Measurements from ENCODE around the gene CIZ1. TPM values are rescaled to one million over a fixed set of nuclear protein-coding genes. Genes with fewer than 3 reads are reported as not detected.

CIZ1 gene
- total RNA-seq, 1 experiment from 2014 or later, result 111 TPM

DNA sequence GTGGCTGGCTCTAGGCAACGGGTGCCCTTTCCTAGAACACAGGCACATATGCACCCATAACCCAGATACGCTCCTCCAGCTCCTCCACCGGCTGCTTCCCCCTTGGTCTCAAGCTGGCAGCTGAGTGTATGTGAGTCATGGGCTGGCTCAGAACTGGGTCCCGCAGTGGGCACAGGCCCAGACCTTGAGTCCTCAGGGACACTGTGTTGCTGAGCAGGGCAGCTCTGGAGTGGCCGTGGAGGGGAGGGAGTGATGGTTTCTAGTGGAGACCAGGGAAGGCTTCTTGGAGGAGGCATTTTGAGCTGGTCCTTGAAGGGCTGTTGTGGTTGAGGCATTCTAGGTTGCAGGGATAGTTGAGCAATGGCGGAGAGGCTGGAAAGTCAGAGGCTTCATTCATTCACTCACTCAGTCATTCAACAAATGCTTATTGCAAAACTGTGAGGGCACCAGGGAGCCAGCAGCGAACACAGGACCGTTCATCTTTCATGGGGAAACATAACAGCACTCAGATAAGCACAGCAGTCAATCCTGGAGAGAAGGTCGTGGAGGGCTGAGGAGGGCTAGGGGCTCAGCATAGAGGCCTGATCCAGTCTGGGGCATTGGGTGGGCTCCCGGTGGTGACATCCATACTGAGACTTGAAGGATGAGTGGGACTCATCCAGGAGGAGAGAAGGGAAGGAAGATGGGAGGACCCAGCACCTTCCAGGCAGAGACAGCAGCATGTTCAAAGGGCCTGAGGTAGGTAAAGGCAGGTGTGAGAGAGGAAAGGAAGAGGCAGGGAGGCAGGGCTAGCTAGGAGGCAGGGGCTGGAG is 29.0 kb downstream of the CIZ1 start:
- intact Hi-C loops (cut with micrococcal nuclease; ENCODE audit: unreplicated experiment), result no loop called here
- Histone ChIP-seq H3K4me3 (ENCODE audit: low read depth in 2 of 2, low read length in 2 of 2) (no peak overlapping the region), H3K27me3 (ENCODE audit: control insufficient read depth, insufficient read depth, low read length) (no peaks in the 10 kb centered on the region), H3K4me1 (ENCODE audit: control insufficient read depth, insufficient read depth, low read length) (0 out of 2 replicates have a peak, but pooled peaks cover 7% of the 10 kb centered on the region), H3K36me3 (ENCODE audit: control insufficient read depth, insufficient read depth, low read length) (no peaks in the 10 kb centered on the region; the same call in 1 of the 2 replicates), H3K9me3 (ENCODE audit: control insufficient read depth, insufficient read depth, low read depth, low read length) (no peaks in the 10 kb centered on the region), H3K27ac (ENCODE audit: low read length) (no peak overlapping the region)
- DNase-seq (ENCODE audit: low read depth, low spot score), result no peak
- no TSS peak for BruUV-seq (replicated peaks)
- TF ChIP-seq POLR2AphosphoS5 (IDR thresholded peaks at IDR 0.05; ENCODE audit: low read depth, low read length), result no peak
- TF ChIP-seq TCF7L2 (IDR thresholded peaks at IDR 0.05; ENCODE audit: low read depth, low read length), result no peak
- TF ChIP-seq, protein P1, sequence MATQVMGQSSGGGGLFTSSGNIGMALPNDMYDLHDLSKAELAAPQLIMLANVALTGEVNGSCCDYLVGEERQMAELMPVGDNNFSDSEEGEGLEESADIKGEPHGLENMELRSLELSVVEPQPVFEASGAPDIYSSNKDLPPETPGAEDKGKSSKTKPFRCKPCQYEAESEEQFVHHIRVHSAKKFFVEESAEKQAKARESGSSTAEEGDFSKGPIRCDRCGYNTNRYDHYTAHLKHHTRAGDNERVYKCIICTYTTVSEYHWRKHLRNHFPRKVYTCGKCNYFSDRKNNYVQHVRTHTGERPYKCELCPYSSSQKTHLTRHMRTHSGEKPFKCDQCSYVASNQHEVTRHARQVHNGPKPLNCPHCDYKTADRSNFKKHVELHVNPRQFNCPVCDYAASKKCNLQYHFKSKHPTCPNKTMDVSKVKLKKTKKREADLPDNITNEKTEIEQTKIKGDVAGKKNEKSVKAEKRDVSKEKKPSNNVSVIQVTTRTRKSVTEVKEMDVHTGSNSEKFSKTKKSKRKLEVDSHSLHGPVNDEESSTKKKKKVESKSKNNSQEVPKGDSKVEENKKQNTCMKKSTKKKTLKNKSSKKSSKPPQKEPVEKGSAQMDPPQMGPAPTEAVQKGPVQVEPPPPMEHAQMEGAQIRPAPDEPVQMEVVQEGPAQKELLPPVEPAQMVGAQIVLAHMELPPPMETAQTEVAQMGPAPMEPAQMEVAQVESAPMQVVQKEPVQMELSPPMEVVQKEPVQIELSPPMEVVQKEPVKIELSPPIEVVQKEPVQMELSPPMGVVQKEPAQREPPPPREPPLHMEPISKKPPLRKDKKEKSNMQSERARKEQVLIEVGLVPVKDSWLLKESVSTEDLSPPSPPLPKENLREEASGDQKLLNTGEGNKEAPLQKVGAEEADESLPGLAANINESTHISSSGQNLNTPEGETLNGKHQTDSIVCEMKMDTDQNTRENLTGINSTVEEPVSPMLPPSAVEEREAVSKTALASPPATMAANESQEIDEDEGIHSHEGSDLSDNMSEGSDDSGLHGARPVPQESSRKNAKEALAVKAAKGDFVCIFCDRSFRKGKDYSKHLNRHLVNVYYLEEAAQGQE (IDR thresholded peaks at IDR 0.05; ENCODE audit: insufficient read depth in 1 of 2, low read depth in 2 of 2, low read length in 1 of 2), result no peak
- no peak for TF ChIP-seq SIN3A (IDR thresholded peaks at IDR 0.05; ENCODE audit: borderline replicate concordance, insufficient read depth, low read depth, low read length)
- TF ChIP-seq, protein P2, sequence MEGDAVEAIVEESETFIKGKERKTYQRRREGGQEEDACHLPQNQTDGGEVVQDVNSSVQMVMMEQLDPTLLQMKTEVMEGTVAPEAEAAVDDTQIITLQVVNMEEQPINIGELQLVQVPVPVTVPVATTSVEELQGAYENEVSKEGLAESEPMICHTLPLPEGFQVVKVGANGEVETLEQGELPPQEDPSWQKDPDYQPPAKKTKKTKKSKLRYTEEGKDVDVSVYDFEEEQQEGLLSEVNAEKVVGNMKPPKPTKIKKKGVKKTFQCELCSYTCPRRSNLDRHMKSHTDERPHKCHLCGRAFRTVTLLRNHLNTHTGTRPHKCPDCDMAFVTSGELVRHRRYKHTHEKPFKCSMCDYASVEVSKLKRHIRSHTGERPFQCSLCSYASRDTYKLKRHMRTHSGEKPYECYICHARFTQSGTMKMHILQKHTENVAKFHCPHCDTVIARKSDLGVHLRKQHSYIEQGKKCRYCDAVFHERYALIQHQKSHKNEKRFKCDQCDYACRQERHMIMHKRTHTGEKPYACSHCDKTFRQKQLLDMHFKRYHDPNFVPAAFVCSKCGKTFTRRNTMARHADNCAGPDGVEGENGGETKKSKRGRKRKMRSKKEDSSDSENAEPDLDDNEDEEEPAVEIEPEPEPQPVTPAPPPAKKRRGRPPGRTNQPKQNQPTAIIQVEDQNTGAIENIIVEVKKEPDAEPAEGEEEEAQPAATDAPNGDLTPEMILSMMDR (IDR thresholded peaks at IDR 0.05), result no peak
- CTCF ChIA-PET, result no interaction called here
- POLR2A ChIA-PET, result no interaction called here
- in situ Hi-C loops (cut with HindIII; ENCODE audit: low pct_unique_long_range_greater_than_20kb, low sequenced_read_pairs), result no loop called here
- ATAC-seq, result no peak

DNA sequence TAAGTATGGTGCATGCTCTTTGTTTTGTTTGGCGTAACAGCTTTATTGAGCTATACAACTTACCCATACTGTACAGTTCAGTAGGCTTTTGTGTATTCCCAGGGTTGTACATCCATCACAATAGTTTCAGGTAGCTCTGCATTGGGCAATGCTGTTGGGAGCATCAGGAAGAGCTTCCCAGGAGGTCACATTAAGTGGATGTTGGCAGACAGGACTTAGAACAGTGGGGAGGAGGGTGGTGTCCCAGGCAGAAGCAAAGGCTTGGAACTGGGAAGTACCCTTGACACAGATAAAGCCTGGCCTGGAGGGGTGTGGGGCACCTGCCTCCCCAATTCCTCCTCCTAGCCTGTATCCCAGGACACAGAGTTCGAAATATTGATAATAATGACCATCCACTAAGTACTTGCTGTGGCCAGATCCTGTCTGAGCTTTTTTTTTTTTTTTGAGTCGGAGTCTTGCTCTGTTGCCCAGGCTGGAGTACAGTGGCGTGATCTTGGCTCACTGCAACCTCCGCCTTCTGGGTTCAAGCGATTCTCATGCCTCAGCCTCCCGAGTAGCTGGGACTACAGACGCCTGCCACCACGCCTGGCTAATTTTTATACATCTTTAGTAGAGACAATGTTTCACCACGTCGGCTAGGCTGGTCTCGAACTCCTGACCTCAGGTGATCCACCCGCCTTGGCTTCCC is 30.0 kb downstream of the CIZ1 start:
- H3K36me3 ChIP-seq (ENCODE audit: control insufficient read depth, insufficient read depth, low read length), result no peaks in the 10 kb centered on the region; the same call in 1 of the 2 replicates
- TF ChIP-seq, protein P2 (IDR thresholded peaks at IDR 0.05), result no peak
- no peak for TF ChIP-seq POLR2AphosphoS5 (IDR thresholded peaks at IDR 0.05; ENCODE audit: low read depth, low read length)
- no peak for TF ChIP-seq TCF7L2 (IDR thresholded peaks at IDR 0.05; ENCODE audit: low read depth, low read length)
- TF ChIP-seq SIN3A (IDR thresholded peaks at IDR 0.05; ENCODE audit: borderline replicate concordance, insufficient read depth, low read depth, low read length), result no peak
- TF ChIP-seq, protein P1 (IDR thresholded peaks at IDR 0.05; ENCODE audit: insufficient read depth in 1 of 2, low read depth in 2 of 2, low read length in 1 of 2), result no peak
- H3K4me3 ChIP-seq (ENCODE audit: low read depth in 2 of 2, low read length in 2 of 2), result peak overlapping the region; percentile 77
- CTCF ChIA-PET, result no interaction called here
- POLR2A ChIA-PET, result no interaction called here
- no peaks in the 10 kb centered on the region for H3K9me3 ChIP-seq (ENCODE audit: control insufficient read depth, insufficient read depth, low read depth, low read length)
- TSS peak; percentile 80 for BruUV-seq (replicated peaks)
- in situ Hi-C loops (cut with HindIII; ENCODE audit: low pct_unique_long_range_greater_than_20kb, low sequenced_read_pairs) (no loop called here), intact Hi-C loops (cut with micrococcal nuclease; ENCODE audit: unreplicated experiment) (no loop called here)
- H3K27me3 ChIP-seq (ENCODE audit: control insufficient read depth, insufficient read depth, low read length), result no peaks in the 10 kb centered on the region
- DNase-seq (ENCODE audit: low read depth, low spot score) (no peak), ATAC-seq (no peak)
- H3K4me1 ChIP-seq (ENCODE audit: control insufficient read depth, insufficient read depth, low read length), result 0 out of 2 replicates have a peak, but pooled peaks cover 7% of the 10 kb centered on the region
- no peak overlapping the region for H3K27ac ChIP-seq (ENCODE audit: low read length)
